Smooth muscle cell (in vitro differentiated cells): ENCODE results near the gene VOPP1. TPM values are rescaled to one million over a fixed set of nuclear protein-coding genes. Genes with fewer than 3 reads are reported as not detected.

Source experiments
- DNase-seq: peaks from one replicate; lab custom pipeline; 2025; ENCODE audit not compliant: unreplicated experiment; lab: John Stamatoyannopoulos, UW
- H2AFZ ChIP-seq: fragments of 200-600 bp; sonication (generic); 2 replicates; pipeline ENCODE4 v1.6.0; 2016; ENCODE audit warnings: antibody characterized with exemption, low read depth, mild to moderate bottlenecking
- H3F3A ChIP-seq: fragments of 200-600 bp; sonication (generic); 2 replicates; pipeline ENCODE4 v1.6.0; 2017; ENCODE audit warnings: antibody characterized with exemption, low read depth
- H3K27ac ChIP-seq: fragments of 200-600 bp; sonication (generic); 2 replicates; pipeline ENCODE4 v1.5.1; 2016; ENCODE audit warnings: low read depth, mild to moderate bottlenecking
- H3K27me3 ChIP-seq: fragments of 200-600 bp; sonication (generic); 2 replicates; pipeline ENCODE4 v1.6.1; 2016; ENCODE audit warnings: low read depth, mild to moderate bottlenecking
- H3K36me3 ChIP-seq: fragments of 200-600 bp; sonication (generic); 2 replicates; pipeline ENCODE4 v1.5.1; 2016; ENCODE audit warnings: low read depth
- H3K4me1 ChIP-seq: fragments of 200-600 bp; sonication (generic); 2 replicates; pipeline ENCODE4 v1.5.1; 2016; ENCODE audit warnings: low read depth
- H3K4me2 ChIP-seq: fragments of 200-600 bp; sonication (generic); 2 replicates; pipeline ENCODE4 v1.6.0; 2016; ENCODE audit warnings: mild to moderate bottlenecking
- H3K4me3 ChIP-seq: fragments of 200-600 bp; sonication (generic); 2 replicates; pipeline ENCODE4 v1.5.1; 2016; ENCODE audit warnings: mild to moderate bottlenecking
- H3K79me2 ChIP-seq: fragments of 200-600 bp; sonication (generic); 2 replicates; pipeline ENCODE4 v1.6.0; 2016; ENCODE audit warnings: low read depth, mild to moderate bottlenecking
- H3K9ac ChIP-seq: fragments of 200-600 bp; sonication (generic); 2 replicates; pipeline ENCODE4 v1.6.0; 2016; ENCODE audit warnings: low read depth
- H3K9me3 ChIP-seq: fragments of 200-600 bp; sonication (generic); replicated peaks from 2 replicates; pipeline ENCODE4 v1.5.1; 2016; ENCODE audit warnings: low read depth
- H4K20me1 ChIP-seq: fragments of 200-600 bp; sonication (generic); 2 replicates; pipeline ENCODE4 v1.6.0; 2016; ENCODE audit warnings: low read depth
- WGBS: methylation state at CpG from one replicate; pipeline ENCODE4 v1.1.7; 2016; ENCODE audit warnings: low lambda C conversion rate; 5-methylcytosine and 5-hydroxymethylcytosine counted together
- polyA plus RNA-seq: library from polyadenylated mRNA; unstranded; fragments of >200 nt; fragmentation: Nextera tagmentation; extraction: Ambion mirVana; gene quantifications from 2 replicates; pipeline ENCODE4 v1.2.1, GENCODE V29; 2016
- total RNA-seq: library from RNA; depleted of rRNA; stranded (reverse); fragments of >200 nt; gene quantifications from 2 replicates; pipeline ENCODE4 v1.2.3, GENCODE V29; 2014
- TF ChIP-seq, protein P1 (sequence below): fragments of 200-600 bp; sonication (generic); IDR thresholded peaks from 2 replicates; pipeline ENCODE4 v1.5.1; 2017; ENCODE audit warnings: borderline replicate concordance, mild to moderate bottlenecking, antibody characterized with exemption; ENCODE audit not compliant: insufficient read depth, poor library complexity, severe bottlenecking

VOPP1 gene
- total and polyA plus RNA-seq, 2 experiments from 2014 or later: 18.3 to 26.6 TPM

- no peak overlapping the region for H3K4me2 ChIP-seq
- no peak overlapping the region for H2AFZ ChIP-seq
- DNase-seq: no peak
- H4K20me1 ChIP-seq: peaks cover 16% of the 10 kb centered on the region
- no peaks in the 10 kb centered on the region for H3K36me3 ChIP-seq
- H3K27ac ChIP-seq: no peak overlapping the region
- 94% methylated on average over 4 of the region's 4 CpGs for WGBS
- H3F3A ChIP-seq: no peaks in the 10 kb centered on the region
- H3K4me1 ChIP-seq: no peaks in the 10 kb centered on the region
- no peak overlapping the region for H3K4me3 ChIP-seq
- no peaks in the 10 kb centered on the region for H3K9me3 ChIP-seq
- TF ChIP-seq, protein P1, sequence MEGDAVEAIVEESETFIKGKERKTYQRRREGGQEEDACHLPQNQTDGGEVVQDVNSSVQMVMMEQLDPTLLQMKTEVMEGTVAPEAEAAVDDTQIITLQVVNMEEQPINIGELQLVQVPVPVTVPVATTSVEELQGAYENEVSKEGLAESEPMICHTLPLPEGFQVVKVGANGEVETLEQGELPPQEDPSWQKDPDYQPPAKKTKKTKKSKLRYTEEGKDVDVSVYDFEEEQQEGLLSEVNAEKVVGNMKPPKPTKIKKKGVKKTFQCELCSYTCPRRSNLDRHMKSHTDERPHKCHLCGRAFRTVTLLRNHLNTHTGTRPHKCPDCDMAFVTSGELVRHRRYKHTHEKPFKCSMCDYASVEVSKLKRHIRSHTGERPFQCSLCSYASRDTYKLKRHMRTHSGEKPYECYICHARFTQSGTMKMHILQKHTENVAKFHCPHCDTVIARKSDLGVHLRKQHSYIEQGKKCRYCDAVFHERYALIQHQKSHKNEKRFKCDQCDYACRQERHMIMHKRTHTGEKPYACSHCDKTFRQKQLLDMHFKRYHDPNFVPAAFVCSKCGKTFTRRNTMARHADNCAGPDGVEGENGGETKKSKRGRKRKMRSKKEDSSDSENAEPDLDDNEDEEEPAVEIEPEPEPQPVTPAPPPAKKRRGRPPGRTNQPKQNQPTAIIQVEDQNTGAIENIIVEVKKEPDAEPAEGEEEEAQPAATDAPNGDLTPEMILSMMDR: no peak
- no peaks in the 10 kb centered on the region for H3K79me2 ChIP-seq
- H3K27me3 ChIP-seq: no peaks in the 10 kb centered on the region
- H3K9ac ChIP-seq: no peak overlapping the region
These were observed 73.5 kb downstream of the VOPP1 start for GRCh38 chr7:55498770-55499169.

DNA sequence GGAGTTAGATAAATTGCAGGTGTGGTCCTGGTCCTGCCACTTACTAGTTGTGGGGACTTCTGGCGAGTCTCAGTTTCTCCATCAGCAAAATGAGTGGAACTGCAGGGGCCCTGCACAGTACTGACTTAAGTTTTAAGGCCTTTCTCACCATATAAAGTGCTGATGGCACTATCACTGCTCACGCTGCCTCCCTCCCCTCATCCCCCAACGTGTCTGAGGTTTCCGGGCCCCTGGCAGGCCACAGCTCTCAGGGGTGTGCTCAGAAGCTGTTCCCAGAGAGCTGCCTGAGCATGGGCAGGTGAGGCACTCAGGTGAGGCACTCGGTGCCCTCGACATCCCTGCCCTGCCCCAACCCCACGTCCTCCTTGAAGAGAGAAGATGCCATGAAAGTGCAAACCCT, 74.2 kb downstream of the VOPP1 start:
- Histone ChIP-seq H3K27me3 (no peaks in the 10 kb centered on the region), H3K4me3 (no peak overlapping the region), H3K79me2 (no peaks in the 10 kb centered on the region), H3F3A (no peaks in the 10 kb centered on the region), H3K36me3 (no peaks in the 10 kb centered on the region), H3K27ac (no peak overlapping the region), H3K4me2 (no peak overlapping the region), H2AFZ (no peak overlapping the region), H4K20me1 (peaks cover 15% of the 10 kb centered on the region), H3K9me3 (no peaks in the 10 kb centered on the region), H3K9ac (no peak overlapping the region), H3K4me1 (no peaks in the 10 kb centered on the region)
- no peak for DNase-seq
- TF ChIP-seq, protein P1: no peak
- 92% methylated on average over 7 of the region's 7 CpGs for WGBS

DNA sequence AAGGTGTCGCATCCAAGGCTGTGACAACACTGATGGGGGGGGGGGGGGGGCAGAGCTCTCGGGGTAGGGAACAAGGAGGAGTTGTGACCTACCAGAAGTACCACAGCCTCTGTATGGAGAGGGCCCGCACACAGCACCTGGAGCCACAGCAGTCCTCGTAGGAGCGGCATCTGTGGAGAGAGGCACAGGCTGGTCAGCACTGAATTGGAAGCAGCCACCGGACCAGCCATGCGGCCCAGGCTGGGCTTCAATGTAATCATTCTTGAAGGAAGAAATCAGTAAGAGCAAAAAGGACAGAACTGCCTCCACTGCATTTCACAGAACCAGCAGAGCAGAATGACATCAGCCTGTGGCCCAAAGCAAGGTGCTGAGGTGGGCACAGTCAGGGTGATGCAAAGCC, 74.8 kb downstream of the VOPP1 start:
- Histone ChIP-seq H3K4me3 (no peak overlapping the region), H3F3A (no peaks in the 10 kb centered on the region), H3K9me3 (no peaks in the 10 kb centered on the region), H3K79me2 (no peaks in the 10 kb centered on the region), H3K4me2 (no peak overlapping the region), H4K20me1 (peaks cover 13% of the 10 kb centered on the region), H3K27me3 (no peaks in the 10 kb centered on the region), H2AFZ (no peak overlapping the region), H3K4me1 (no peaks in the 10 kb centered on the region), H3K27ac (no peak overlapping the region), H3K36me3 (no peaks in the 10 kb centered on the region), H3K9ac (no peak overlapping the region)
- DNase-seq: no peak
- TF ChIP-seq, protein P1: no peak
- 96% methylated on average over 7 of the region's 7 CpGs for WGBS

- Histone ChIP-seq H3K4me1 (no peaks in the 10 kb centered on the region), H3K27ac (no peak overlapping the region), H3K9me3 (no peaks in the 10 kb centered on the region), H3F3A (no peaks in the 10 kb centered on the region), H3K4me3 (no peak overlapping the region), H4K20me1 (peaks cover 13% of the 10 kb centered on the region), H2AFZ (no peak overlapping the region), H3K4me2 (no peak overlapping the region), H3K9ac (no peak overlapping the region), H3K27me3 (no peaks in the 10 kb centered on the region), H3K79me2 (no peaks in the 10 kb centered on the region), H3K36me3 (no peaks in the 10 kb centered on the region)
- no peak for DNase-seq
- WGBS: 97% methylated on average over 9 of the region's 9 CpGs
- TF ChIP-seq, protein P1: no peak
These were observed 75.4 kb downstream of the VOPP1 start for GRCh38 chr7:55496906-55497305.
